Coronary artery (tissue), 2 donors: ENCODE measurements around the gene APCDD1L.

Source experiments
- DNase-seq: peaks from one replicate; pipeline ENCODE4 v3.0.0-alpha.2; 2017; ENCODE audit warnings: low spot score
- H3K27ac ChIP-seq, 2 donors: fragments of 200-600 bp; sonication (generic); one replicate each; pipeline ENCODE4 v1.5.1; 2016 to 2019
- H3K4me3 ChIP-seq: fragments of 200-600 bp; sonication (generic); 2 replicates; pipeline ENCODE4 v1.5.1; 2016; ENCODE audit warnings: mild to moderate bottlenecking, moderate library complexity
- CTCF ChIP-seq: fragments of 200-600 bp; sonication (generic); IDR thresholded peaks from one replicate; pipeline ENCODE4 v1.5.1; 2019; ENCODE audit warnings: antibody characterized with exemption

The APCDD1L gene

DNA sequence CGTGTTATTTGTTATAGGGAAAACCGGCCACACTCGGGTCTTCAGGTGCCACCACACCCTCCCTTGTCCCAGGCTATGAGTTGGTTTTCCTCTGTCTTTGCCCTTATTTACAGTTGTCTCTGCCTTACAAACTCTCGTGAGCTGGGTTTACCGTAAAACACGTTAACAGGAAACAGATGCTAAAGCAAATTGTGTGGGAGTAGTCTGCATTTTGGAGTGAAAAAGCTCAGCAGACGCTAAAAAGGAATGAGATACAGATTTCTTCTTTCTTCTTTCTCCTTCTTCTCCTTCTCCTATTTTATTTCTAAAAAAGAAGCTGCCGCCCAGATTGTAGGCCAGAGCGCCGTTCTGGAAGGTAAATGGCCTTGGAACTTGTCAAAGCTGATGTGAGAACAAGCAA lies 51.9 kb downstream of the APCDD1L start:
- TF ChIP-seq CTCF, result no peak
- no peak for DNase-seq
- H3K4me3 ChIP-seq, result no peak overlapping the region
- H3K27ac ChIP-seq, result no peak overlapping the region

DNA sequence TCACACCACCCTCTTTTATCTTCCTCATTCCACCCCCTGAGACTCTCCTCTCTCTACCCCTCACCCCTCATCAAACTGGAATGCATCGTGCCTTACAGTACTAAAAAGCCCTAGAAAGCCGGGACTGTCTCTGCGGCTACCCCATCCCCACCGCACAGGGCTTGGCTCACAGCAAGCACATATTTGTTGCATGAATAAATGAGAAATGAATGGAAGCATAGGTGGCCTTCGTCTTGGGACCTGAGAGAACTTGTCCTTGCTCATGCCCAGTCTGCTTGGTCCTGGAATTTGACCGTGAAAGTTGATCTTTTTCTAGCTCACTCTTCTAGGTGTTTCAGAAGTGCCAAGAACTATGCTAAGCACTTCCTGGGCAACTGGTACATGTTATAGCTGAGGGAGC lies 53.3 kb downstream of the APCDD1L start:
- TF ChIP-seq CTCF, result no peak

DNA sequence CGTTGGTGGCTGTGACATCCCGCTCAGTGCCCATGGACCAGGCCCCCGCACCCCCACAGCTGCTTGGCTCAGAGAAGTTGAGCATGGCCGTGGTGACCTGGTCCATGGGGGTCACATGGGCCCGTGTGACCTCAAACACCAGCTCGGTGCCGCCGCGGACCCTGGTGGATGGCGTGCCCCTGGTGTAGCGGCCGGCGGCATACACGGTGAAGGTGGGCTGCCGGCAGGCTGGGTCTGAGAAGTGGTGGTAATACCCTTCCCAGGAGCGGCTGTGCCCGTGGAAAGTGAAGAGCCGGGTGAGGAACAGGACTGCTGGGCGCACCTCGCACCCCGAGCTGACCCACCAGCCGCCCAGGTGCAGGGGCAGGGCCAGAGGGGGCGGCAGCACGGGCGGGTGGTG lies 54.1 kb downstream of the APCDD1L start:
- TF ChIP-seq CTCF, result no peak

More for the DNA sequence above, 53.3 kb downstream of the APCDD1L start:
- H3K4me3 ChIP-seq, result no peak overlapping the region
- DNase-seq, result no peak
- no peak overlapping the region for H3K27ac ChIP-seq

DNA sequence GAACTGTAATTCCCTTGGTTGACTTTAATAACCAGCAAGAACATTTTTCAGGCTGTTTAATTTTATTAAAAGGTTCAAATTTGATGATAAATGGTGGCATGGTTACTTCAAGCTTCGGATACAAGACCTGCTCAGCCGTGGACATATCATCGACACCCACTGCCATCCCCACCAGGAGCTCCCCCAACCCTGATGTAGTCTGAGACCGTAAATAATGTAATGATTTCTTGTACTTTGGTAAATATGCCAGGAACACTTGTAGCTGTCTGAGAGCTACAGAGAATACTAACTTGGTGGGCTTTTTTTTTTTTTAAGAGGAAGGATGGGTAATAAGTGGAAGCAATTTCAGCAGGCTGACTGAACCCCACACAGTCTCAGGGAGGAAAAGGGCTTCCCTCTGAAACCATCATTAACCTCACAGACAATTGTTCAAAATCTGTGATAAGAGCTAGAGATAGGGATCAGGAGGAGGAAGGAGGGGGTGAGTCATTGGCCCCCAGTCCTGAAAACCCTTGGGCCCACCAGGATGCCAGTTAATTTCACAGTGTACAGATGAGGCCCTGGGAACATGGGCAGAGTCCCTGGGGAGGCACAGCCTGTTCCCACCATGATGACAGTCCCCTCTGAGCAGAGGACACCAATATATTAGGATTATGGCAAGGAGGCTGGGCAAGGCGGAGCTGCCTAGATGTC lies 56.0 kb downstream of the APCDD1L start:
- TF ChIP-seq CTCF, result no peak

More for the DNA sequence above, 54.1 kb downstream of the APCDD1L start:
- Histone ChIP-seq H3K27ac (no peak overlapping the region), H3K4me3 (no peak overlapping the region)
- DNase-seq, result no peak

GRCh38 chr20:58458342-58459057 lies 56.7 kb downstream of the APCDD1L start:
- no peak overlapping the region for H3K27ac ChIP-seq
- no peak for DNase-seq
- H3K4me3 ChIP-seq, result no peak overlapping the region
- no peak for TF ChIP-seq CTCF

More for the DNA sequence above, 56.0 kb downstream of the APCDD1L start:
- Histone ChIP-seq H3K27ac (no peak overlapping the region), H3K4me3 (no peak overlapping the region)
- no peak for DNase-seq

GRCh38 chr20:58457083-58457695 lies 58.0 kb downstream of the APCDD1L start:
- no peak for TF ChIP-seq CTCF
- H3K4me3 ChIP-seq, result no peak overlapping the region
- DNase-seq, result no peak
- H3K27ac ChIP-seq, result no peak overlapping the region
